NCI-H1694 (cell line): ENCODE measurements around the gene PRDX1.
"Not testable (repeated sequence)": the region's sequence is repeated elsewhere in the genome, so short reads cannot be mapped to it uniquely, and the experiment has no call there.

Experiments used
- DNase-seq: peaks from one replicate; lab custom pipeline; 2025; lab: John Stamatoyannopoulos, UW

The PRDX1 gene

DNA sequence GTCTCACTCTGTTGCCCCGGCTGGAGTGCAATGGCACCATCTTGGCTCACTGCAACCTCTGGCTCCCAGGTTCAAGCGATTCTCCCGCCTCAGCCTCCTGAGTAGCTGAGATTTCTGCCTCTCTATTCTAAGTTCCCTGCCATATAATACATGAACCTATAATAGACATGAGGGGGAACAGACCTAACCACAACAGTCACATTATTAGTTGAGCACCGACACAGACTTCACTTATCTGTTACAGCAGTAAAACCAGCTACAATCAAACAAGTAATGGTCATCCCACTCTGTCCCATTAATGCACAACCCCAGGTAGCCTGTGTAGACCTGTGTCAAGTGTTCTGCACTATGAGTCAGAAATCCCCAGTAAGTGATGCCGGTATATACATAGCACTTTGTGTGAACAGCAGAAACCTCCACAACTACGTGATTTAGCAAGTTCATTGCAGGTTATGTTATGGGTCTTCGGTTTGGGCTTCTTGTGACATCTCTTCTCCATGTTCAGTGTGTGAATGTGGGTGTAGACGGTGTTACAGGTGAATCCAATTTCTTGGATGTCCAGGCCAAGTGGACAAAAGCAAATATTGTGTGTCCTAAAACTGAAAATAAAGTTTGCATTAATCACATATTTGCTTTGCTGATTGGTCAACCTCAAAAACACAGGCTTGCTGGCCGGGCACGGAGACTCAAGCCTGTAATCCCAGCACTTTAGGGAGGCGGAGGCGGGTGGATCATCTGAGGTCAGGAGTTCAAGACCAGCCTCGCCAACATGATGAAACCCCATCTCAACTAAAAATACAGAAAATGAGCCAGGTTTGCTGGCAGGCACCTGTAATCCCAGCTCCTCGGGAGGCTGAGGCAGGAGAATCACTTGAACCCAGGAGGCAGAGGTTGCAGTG is 18.0 kb downstream of the PRDX1 start:
- DNase-seq, result no peak

DNA sequence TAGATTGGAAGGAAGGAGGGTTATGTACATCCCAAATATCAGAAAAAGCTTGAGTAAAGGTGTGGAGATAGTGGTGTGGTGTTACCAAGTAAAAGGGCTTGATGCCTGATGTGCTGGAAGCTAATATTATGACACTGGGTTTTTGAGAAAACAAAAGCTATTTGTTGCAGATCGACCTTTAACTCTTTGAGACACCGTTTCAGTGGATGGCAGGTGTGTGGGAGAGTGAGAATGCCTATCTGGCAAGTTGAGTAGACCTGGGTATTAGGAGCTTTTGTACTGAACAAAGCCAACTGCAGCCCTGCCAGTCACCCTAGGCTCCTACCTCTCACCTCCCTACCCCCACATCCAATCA is 20.2 kb downstream of the PRDX1 start:
- DNase-seq, result no peak

GRCh38 chr1:45499415-45499769 is 22.3 kb downstream of the PRDX1 start:
- DNase-seq, result no peak

- no peak for DNase-seq
Observed at GRCh38 chr1:45498279-45498678, 23.4 kb downstream of the PRDX1 start.

- peak; percentile 34 for DNase-seq
Observed at GRCh38 chr1:45493116-45493697, 28.5 kb downstream of the PRDX1 start.

DNA sequence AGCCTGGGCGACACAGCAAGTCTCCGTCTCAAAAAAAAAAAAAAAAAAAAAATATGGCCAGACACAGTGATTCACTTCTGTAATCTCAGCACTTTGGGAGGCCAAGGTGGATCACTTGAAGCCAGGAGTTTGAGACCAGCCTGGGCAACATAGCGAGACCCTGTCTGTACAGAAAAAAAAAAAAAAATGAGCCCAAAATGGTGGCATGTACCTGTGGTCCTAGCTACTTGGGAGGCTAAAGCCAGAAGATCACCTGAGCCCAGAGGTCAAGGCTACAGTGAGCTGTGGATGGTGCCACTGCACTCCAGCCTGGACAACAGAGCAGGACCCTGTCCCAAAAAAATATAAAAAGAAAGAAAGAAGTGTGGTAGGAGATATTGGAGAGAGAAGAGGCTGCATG is 29.0 kb downstream of the PRDX1 start:
- no peak for DNase-seq

- no peak for DNase-seq
Observed at GRCh38 chr1:45491487-45492260, 30.0 kb downstream of the PRDX1 start.

GRCh38 chr1:45490626-45491486 is 30.8 kb downstream of the PRDX1 start, which contains the start of gene TESK2:
Gene TESK2, minus strand, starts transcription at chr1:45491163. Its CDS starts 33,378 bp downstream, at chr1:45457785.
- peak; percentile 99 for DNase-seq

DNA sequence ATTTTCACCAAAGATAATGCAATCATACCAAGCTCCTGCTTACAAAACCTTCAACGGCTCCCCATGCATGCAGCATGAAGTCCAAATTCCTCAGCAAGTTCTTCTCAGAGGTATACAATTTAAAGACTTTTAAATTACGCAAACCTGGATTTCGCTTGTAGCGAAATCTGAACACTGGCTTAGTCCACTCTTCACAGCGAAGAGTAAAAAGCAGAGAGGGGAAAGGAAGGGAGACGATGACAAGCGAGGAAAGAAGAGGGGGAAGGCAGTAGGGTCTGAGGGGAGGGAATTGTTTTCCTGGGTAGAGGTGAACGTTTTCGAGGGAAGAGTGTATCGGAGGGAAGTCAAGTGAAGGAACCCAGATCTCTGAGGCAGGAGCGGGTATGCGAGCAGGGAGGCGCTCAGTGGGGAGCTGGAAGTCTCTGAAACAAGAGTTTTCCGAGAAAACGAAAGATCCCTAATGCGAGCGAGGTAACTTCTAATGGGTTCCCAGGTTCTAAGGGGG is 31.5 kb downstream of the PRDX1 start:
- no peak for DNase-seq

GRCh38 chr1:45489379-45489778 is 32.3 kb downstream of the PRDX1 start:
- DNase-seq, result not testable (repeated sequence)

- no peak for DNase-seq
Observed at GRCh38 chr1:45488666-45489377, 32.9 kb downstream of the PRDX1 start.

GRCh38 chr1:45485949-45486348 is 35.7 kb downstream of the PRDX1 start:
- no peak for DNase-seq

DNA sequence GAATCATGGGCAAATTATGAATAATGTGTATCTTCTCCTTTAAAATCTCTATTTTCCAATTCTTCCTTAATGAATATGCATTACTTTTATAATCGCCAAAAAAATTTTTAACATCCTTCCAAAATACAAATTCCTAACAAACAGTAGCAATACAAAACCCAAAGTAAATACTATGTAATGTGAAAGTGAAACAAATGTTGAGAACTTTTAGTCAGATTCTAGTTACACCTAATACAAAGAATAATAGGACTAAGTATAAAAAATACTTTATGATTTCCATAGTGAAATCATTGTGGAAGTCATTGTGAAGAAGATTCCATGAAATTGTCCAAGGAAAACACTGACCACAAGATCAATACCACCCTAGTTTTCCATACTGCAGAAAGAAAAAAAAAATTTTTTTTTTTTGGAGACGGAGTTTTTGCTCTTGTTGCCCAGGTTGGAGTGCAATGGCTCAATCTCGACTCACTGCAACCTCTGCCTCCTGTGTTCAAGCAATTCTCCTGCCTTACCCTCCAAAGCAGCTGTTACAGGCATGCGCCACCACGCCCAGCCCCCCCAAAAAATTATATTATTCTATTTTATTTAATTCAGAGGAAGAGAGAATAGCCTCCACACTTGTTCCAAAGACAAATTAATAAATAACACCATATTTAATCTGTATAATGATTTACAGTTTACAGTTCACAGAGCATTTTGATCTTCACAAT is 42.5 kb downstream of the PRDX1 start:
- no peak for DNase-seq

GRCh38 chr1:45478121-45478814 is 43.4 kb downstream of the PRDX1 start:
- DNase-seq, result no peak

- no peak for DNase-seq
Observed at GRCh38 chr1:45477646-45478045, 44.0 kb downstream of the PRDX1 start.

DNA sequence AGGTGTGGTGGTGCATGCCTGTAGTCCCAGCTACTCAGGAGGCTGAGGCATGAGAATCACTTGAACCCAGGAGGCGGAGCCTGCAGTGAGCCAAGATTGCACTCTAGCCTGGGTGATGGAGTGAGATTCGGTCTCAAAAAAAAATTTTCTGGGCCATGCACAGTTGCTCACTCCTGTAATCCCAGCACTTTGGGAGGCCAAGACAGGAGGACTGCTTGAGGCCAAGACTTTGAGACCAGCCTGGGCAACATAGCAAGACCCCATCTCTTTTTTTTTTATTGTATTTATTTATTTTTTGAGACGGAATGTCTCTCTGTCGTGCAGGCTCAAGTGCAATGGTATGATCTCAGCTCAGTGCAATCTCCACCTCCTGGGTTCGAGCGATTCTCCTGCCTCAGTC is 47.5 kb downstream of the PRDX1 start:
- not testable (repeated sequence) for DNase-seq

DNA sequence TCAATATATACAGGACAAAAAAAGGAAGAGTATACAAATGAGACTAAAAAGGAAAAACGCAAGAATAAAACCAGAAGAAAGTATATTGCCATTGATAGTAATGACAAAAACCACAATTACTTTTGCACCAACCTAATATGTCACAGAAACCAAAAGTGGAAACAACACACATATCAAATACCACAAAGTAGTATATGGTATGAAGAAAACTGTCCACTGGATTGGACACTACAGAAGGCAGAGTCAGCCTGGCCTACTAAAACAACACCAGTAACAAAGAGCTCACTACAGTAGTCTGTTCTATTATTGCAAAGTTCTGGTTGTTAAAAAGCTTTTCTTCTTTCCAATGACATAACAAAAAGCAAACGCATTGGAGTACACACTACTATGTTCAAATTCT is 48.4 kb downstream of the PRDX1 start:
- DNase-seq, result no peak

DNA sequence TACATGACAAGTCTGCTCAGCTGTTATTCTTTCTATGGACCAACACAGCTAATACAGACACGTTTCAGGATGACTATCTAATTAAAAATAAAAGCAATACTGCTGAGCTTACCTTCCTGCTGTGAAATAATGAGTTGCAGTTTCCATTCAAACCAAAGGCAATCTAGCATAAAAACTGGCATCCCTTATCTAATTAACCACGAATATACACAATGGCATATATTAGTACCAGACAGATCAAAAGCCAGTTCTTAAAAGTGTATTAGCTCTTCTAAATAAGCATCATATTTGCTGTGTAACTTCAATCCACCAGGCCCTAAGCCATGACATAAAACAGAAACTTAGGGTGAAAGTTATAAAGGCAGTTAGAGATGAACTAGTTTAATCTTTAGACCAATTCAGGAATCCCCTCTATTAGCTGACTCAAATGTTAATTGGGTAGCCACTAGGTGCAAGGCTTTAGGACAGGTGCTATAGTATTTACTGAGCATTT is 51.3 kb downstream of the PRDX1 start:
- no peak for DNase-seq

DNA sequence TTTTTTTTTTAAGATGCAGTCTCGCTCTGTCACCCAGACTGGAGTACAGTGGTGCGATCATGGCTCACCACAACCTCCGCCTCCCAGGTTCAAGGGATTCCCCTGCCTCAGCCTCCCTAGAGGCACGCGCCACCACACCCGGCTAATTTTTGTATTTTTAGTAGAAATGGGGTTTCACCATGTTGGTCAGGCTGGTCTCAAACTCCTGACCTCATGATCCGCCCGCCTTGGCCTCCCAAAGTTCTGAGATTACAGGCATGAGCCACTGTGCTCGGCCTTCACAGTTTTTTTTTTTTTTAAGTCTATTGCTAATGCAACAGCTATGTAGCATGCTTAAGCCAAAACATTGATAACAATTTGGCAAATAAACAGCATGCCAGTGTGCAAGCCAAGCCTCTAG is 54.3 kb downstream of the PRDX1 start:
- not testable (repeated sequence) for DNase-seq

GRCh38 chr1:45465277-45465676 is 56.4 kb downstream of the PRDX1 start:
- DNase-seq, result no peak
